Bronchial epithelial cell (primary cell): ENCODE results near the gene EXOG. TPM values are rescaled to one million over a fixed set of nuclear protein-coding genes. Genes with fewer than 3 reads are reported as not detected.
A peak's percentile ranks its signal among the peaks of the same experiment; 100 is the strongest.

Experiments used
- DNase-seq: peaks from one replicate; pipeline ENCODE4 v3.0.0-alpha.2; 2010; ENCODE audit warnings: low read depth
- FAIRE-seq: peaks from 2 replicates; lab custom pipeline; 2011; peaks lifted over from hg19 to GRCh38; lab: Jason Lieb, UNC
- H3K27me3 ChIP-seq: 2 replicates; pipeline ENCODE4 v1.5.1; 2011; ENCODE audit warnings: low read length; ENCODE audit not compliant: control insufficient read depth, insufficient read depth
- H3K36me3 ChIP-seq: 2 replicates; pipeline ENCODE4 v1.5.1; 2011; ENCODE audit warnings: low read length; ENCODE audit not compliant: control insufficient read depth, insufficient read depth
- H3K4me3 ChIP-seq: 2 replicates; pipeline ENCODE4 v1.5.1; 2011; ENCODE audit warnings: mild to moderate bottlenecking, low read depth, low read length, control low read depth
- total RNA-seq: library from RNA; depleted of rRNA; stranded (reverse); fragments of >200 nt; gene quantifications from 2 replicates; pipeline ENCODE4 v1.2.1, GENCODE V29; 2014
- TF ChIP-seq, protein P1 (sequence below): IDR thresholded peaks from 2 replicates; pipeline ENCODE4 v1.5.1; 2011; ENCODE audit warnings: mild to moderate bottlenecking, moderate library complexity, low read length, control low read depth, inconsistent platforms; ENCODE audit not compliant: insufficient read depth, severe bottlenecking

EXOG gene
- total RNA-seq, 1 donor from 2014 or later: 5.8 TPM

GRCh38 chr3:38519000-38519399, 22.9 kb downstream of the EXOG start:
- no peaks in the 10 kb centered on the region for H3K27me3 ChIP-seq
- DNase-seq: peak; percentile 55
- H3K4me3 ChIP-seq: no peak overlapping the region
- H3K36me3 ChIP-seq: peaks cover 2% of the 10 kb centered on the region
- FAIRE-seq: no peak
- TF ChIP-seq, protein P1, sequence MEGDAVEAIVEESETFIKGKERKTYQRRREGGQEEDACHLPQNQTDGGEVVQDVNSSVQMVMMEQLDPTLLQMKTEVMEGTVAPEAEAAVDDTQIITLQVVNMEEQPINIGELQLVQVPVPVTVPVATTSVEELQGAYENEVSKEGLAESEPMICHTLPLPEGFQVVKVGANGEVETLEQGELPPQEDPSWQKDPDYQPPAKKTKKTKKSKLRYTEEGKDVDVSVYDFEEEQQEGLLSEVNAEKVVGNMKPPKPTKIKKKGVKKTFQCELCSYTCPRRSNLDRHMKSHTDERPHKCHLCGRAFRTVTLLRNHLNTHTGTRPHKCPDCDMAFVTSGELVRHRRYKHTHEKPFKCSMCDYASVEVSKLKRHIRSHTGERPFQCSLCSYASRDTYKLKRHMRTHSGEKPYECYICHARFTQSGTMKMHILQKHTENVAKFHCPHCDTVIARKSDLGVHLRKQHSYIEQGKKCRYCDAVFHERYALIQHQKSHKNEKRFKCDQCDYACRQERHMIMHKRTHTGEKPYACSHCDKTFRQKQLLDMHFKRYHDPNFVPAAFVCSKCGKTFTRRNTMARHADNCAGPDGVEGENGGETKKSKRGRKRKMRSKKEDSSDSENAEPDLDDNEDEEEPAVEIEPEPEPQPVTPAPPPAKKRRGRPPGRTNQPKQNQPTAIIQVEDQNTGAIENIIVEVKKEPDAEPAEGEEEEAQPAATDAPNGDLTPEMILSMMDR: no peak

- DNase-seq: no peak
- H3K4me3 ChIP-seq: no peak overlapping the region
- TF ChIP-seq, protein P1: no peak
- no peaks in the 10 kb centered on the region for H3K27me3 ChIP-seq
- H3K36me3 ChIP-seq: peaks cover 3% of the 10 kb centered on the region
- FAIRE-seq: no peak
These were observed 23.5 kb downstream of the EXOG start for GRCh38 chr3:38519651-38520050.

DNA sequence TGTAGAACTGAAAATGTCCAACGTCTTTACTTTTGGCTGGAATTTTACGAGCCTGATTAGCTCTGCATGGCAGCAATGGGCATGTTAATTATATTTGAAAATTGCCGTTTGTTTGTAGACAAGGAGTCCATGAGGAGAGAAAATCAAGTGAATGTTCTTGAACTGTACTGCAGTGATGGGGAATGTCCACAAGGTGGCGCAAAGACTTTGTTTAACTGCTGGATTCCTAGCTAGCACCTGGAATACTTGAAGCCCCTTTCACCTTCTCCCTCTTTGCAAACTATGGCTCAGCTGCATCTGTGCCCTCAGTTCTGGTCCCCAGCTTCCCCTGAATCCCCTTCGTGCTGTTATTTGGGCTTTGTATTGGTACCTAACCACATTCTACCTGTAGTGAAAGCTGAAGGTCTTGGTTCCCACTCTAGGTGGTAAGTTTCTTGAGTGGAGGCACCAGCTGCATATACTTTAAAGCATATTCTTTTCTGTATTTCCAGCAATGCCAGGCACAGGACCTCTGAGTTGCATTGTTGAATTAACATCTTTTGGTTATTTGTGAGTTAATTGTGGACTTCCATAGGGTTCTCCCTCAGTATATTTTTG, 25.3 kb downstream of the EXOG start:
- peak; percentile 67 for DNase-seq
- H3K4me3 ChIP-seq: no peak overlapping the region
- peaks cover 3% of the 10 kb centered on the region for H3K36me3 ChIP-seq
- FAIRE-seq: no peak
- H3K27me3 ChIP-seq: no peaks in the 10 kb centered on the region
- TF ChIP-seq, protein P1: peak; percentile 89

- TF ChIP-seq, protein P1: no peak
- H3K27me3 ChIP-seq: no peaks in the 10 kb centered on the region
- H3K4me3 ChIP-seq: no peak overlapping the region
- no peak for DNase-seq
- peaks cover 3% of the 10 kb centered on the region for H3K36me3 ChIP-seq
- FAIRE-seq: no peak
These were observed 25.9 kb downstream of the EXOG start for GRCh38 chr3:38522002-38522401.

DNA sequence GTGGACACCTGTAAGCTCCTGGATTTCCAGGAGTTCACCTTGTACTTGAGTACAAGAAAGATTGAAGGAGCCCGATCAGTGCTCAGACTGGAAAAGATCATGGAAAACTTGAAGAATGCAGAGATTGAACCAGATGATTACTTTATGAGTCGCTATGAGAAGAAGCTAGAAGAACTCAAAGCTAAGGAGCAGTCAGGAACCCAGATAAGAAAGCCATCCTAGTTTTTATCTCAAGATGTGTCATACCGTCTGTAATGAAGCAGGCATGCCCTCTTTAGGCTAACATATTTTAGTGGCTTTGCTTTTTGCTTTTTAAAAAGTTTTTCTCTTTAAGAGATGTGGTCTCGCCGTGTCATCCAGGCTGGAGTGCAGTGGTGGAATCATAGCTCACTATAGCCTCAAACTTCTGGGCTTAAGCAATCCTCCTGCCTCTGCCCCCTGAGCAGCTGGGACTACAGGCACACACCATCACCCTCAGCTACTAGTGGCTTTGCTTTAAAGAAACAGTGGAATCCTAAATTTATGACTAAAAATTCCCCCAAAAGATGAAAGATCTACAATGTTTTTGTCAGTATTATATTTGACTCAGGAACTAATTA, 28.1 kb downstream of the EXOG start:
- DNase-seq (no peak), FAIRE-seq (peak; percentile 32)
- peaks cover 3% of the 10 kb centered on the region for H3K36me3 ChIP-seq
- H3K4me3 ChIP-seq: no peak overlapping the region
- no peaks in the 10 kb centered on the region for H3K27me3 ChIP-seq
- TF ChIP-seq, protein P1: no peak

DNA sequence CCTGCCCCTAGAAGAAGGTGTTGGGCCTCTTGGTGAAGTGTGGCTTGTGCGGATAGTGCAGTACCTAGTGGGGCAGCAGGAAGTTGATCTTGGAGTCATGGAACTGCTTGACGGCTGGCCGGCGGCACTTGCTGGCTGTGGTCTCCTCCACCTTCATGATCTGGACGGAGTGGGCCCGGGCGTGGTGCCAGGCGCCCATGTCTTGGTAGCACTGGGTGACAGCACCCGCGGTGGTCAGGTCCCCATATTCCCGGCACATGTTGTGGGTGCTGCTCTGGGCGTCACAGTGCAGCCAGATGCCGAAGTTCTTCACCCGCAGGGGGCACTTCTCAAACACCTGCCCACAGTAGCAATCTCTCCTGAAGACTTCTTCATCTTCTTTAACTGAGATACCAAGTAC, 30.7 kb downstream of the EXOG start:
- TF ChIP-seq, protein P1: no peak
- no peak for FAIRE-seq
- H3K36me3 ChIP-seq: peaks cover 3% of the 10 kb centered on the region
- no peak overlapping the region for H3K4me3 ChIP-seq
- DNase-seq: no peak
- H3K27me3 ChIP-seq: no peaks in the 10 kb centered on the region
